HG03175 (cell line): ENCODE measurements around the gene DNAJB12.
"Not testable (repeated sequence)": the region's sequence is repeated elsewhere in the genome, so short reads cannot be mapped to it uniquely, and the experiment has no call there.

Experiments
- ATAC-seq: cut with Tn5 transposase; IDR thresholded peaks from one replicate; pipeline ENCODE4 v1.9.1; 2021; ENCODE audit warnings: mild to moderate bottlenecking, moderate library complexity; ENCODE audit not compliant: unreplicated experiment

DNAJB12 gene

GRCh38 chr10:72318418-72319262, 36.1 kb downstream of the DNAJB12 start:
- ATAC-seq: no peak

GRCh38 chr10:72316748-72317435, 37.8 kb downstream of the DNAJB12 start:
- ATAC-seq: no peak

- no peak for ATAC-seq
These were observed 38.4 kb downstream of the DNAJB12 start for GRCh38 chr10:72316386-72316700.

GRCh38 chr10:72315611-72316385, 38.9 kb downstream of the DNAJB12 start:
- no peak for ATAC-seq

- no peak for ATAC-seq
These were observed 39.7 kb downstream of the DNAJB12 start for GRCh38 chr10:72315054-72315453.

- no peak for ATAC-seq
These were observed 40.5 kb downstream of the DNAJB12 start for GRCh38 chr10:72314263-72314662.

GRCh38 chr10:72312865-72313391, 41.8 kb downstream of the DNAJB12 start:
- ATAC-seq: no peak

GRCh38 chr10:72311667-72312066, 43.1 kb downstream of the DNAJB12 start:
- ATAC-seq: no peak

- no peak for ATAC-seq
These were observed 44.1 kb downstream of the DNAJB12 start for GRCh38 chr10:72310636-72311035.

- no peak for ATAC-seq
These were observed 44.5 kb downstream of the DNAJB12 start for GRCh38 chr10:72310241-72310633.

- ATAC-seq: no peak
These were observed 45.2 kb downstream of the DNAJB12 start for GRCh38 chr10:72309290-72310240.

GRCh38 chr10:72308320-72308987, 46.3 kb downstream of the DNAJB12 start:
- no peak for ATAC-seq

- ATAC-seq: not testable (repeated sequence)
These were observed 47.0 kb downstream of the DNAJB12 start for GRCh38 chr10:72307711-72308110.

GRCh38 chr10:72306215-72306760, 48.4 kb downstream of the DNAJB12 start:
- no peak for ATAC-seq

GRCh38 chr10:72303424-72304128, 51.1 kb downstream of the DNAJB12 start:
- ATAC-seq: no peak

GRCh38 chr10:72298592-72299519, 55.9 kb downstream of the DNAJB12 start:
- ATAC-seq: no peak

- peak; percentile 77 for ATAC-seq
These were observed 56.7 kb downstream of the DNAJB12 start for GRCh38 chr10:72297805-72298591.
